DOHH2 (cell line): ENCODE measurements around the gene ATP2B2.

Experiments used
- H3F3A ChIP-seq: fragments of 200-600 bp; sonication (generic), shearing (Covaris generic); 2 replicates; pipeline ENCODE4 v1.6.0; 2016; ENCODE audit warnings: antibody characterized with exemption, mild to moderate bottlenecking; ENCODE audit not compliant: control insufficient read depth, insufficient read depth
- H3K27ac ChIP-seq: fragments of 200-600 bp; sonication (generic); 2 replicates; pipeline ENCODE4 v1.5.1; 2014; ENCODE audit warnings: low read depth, mild to moderate bottlenecking, low read length, moderate library complexity
- H3K27me3 ChIP-seq: fragments of 200-600 bp; sonication (generic); 2 replicates; pipeline ENCODE4 v1.6.1; 2014; ENCODE audit warnings: mild to moderate bottlenecking, low read length, mixed read lengths; ENCODE audit not compliant: control insufficient read depth
- H3K36me3 ChIP-seq: fragments of 200-600 bp; sonication (generic); 2 replicates; pipeline ENCODE4 v1.6.1; 2014; ENCODE audit warnings: mild to moderate bottlenecking, low read length, moderate library complexity, mixed read lengths; ENCODE audit not compliant: control insufficient read depth
- H3K4me1 ChIP-seq: fragments of 200-600 bp; sonication (generic); 2 replicates; pipeline ENCODE4 v1.6.1; 2014; ENCODE audit warnings: mild to moderate bottlenecking, low read length, mixed read lengths; ENCODE audit not compliant: control insufficient read depth
- H3K4me2 ChIP-seq: fragments of 200-600 bp; sonication (generic); 2 replicates; pipeline ENCODE4 v1.6.0; 2014; ENCODE audit warnings: mild to moderate bottlenecking, low read length, moderate library complexity
- H3K4me3 ChIP-seq: fragments of 200-600 bp; sonication (generic); 2 replicates; pipeline ENCODE4 v1.5.1; 2014; ENCODE audit warnings: mild to moderate bottlenecking, low read length, mixed read lengths
- H3K79me2 ChIP-seq: fragments of 200-600 bp; sonication (generic); 2 replicates; pipeline ENCODE4 v1.6.1; 2014; ENCODE audit warnings: mild to moderate bottlenecking, low read length, mixed read lengths; ENCODE audit not compliant: control insufficient read depth
- H3K9me2 ChIP-seq: fragments of 200-600 bp; sonication (generic); replicated peaks from 2 replicates; pipeline ENCODE4 v1.6.1; 2014; ENCODE audit warnings: mild to moderate bottlenecking, low read length, mixed read lengths; ENCODE audit not compliant: control insufficient read depth
- H3K9me3 ChIP-seq: fragments of 200-600 bp; sonication (generic); 2 replicates; pipeline ENCODE4 v1.6.1; 2014; ENCODE audit warnings: antibody characterized with exemption, low read length, mixed read lengths; ENCODE audit not compliant: control insufficient read depth, insufficient read depth
- H4K20me1 ChIP-seq: fragments of 200-600 bp; sonication (generic); 2 replicates; pipeline ENCODE4 v1.6.0; 2014; ENCODE audit warnings: low read depth, mild to moderate bottlenecking, antibody characterized with exemption, low read length, moderate library complexity; ENCODE audit not compliant: control insufficient read depth, insufficient read depth
- CTCF ChIP-seq: fragments of 200-600 bp; sonication (generic); IDR thresholded peaks from one replicate; pipeline ENCODE4 v1.5.1; 2014; ENCODE audit warnings: antibody characterized with exemption, mild to moderate bottlenecking, low read depth, low read length; ENCODE audit not compliant: poor library complexity, severe bottlenecking
- EZH2phosphoT487 ChIP-seq: fragments of 200-600 bp; sonication (generic); IDR thresholded peaks from 2 replicates; pipeline ENCODE4 v1.6.1; 2017; ENCODE audit warnings: borderline replicate concordance, mild to moderate bottlenecking, antibody characterized with exemption, low read length, moderate library complexity, mixed read lengths

ATP2B2 gene

GRCh38 chr3:10501664-10502052 lies 3.7 kb downstream of the ATP2B2 start:
- no peaks in the 10 kb centered on the region for H3F3A ChIP-seq
- no peaks in the 10 kb centered on the region for H3K79me2 ChIP-seq
- H3K9me3 ChIP-seq = no peaks in the 10 kb centered on the region
- H3K4me3 ChIP-seq = no peak overlapping the region
- no peak for TF ChIP-seq CTCF
- no peak for TF ChIP-seq EZH2phosphoT487
- no peaks in the 10 kb centered on the region for H4K20me1 ChIP-seq
- H3K9me2 ChIP-seq = no peaks in the 10 kb centered on the region
- no peaks in the 10 kb centered on the region for H3K36me3 ChIP-seq
- peaks cover 11% of the 10 kb centered on the region; the same call in 1 of the 2 replicates for H3K27me3 ChIP-seq
- no peak overlapping the region for H3K4me2 ChIP-seq
- H3K27ac ChIP-seq = no peak overlapping the region
- H3K4me1 ChIP-seq = no peaks in the 10 kb centered on the region

GRCh38 chr3:10500717-10501663 lies 4.4 kb downstream of the ATP2B2 start:
- Histone ChIP-seq H3K27me3 (peaks cover 7% of the 10 kb centered on the region; the same call in 1 of the 2 replicates), H3K9me3 (no peaks in the 10 kb centered on the region), H3K9me2 (no peaks in the 10 kb centered on the region), H3K27ac (no peak overlapping the region), H3K4me1 (no peaks in the 10 kb centered on the region), H3K79me2 (no peaks in the 10 kb centered on the region), H3K4me2 (no peak overlapping the region), H3K36me3 (no peaks in the 10 kb centered on the region), H3K4me3 (no peak overlapping the region), H4K20me1 (no peaks in the 10 kb centered on the region), H3F3A (no peaks in the 10 kb centered on the region)
- TF ChIP-seq EZH2phosphoT487 = no peak
- TF ChIP-seq CTCF = no peak

GRCh38 chr3:10498271-10498670 lies 7.1 kb downstream of the ATP2B2 start:
- no peaks in the 10 kb centered on the region for H3K36me3 ChIP-seq
- no peak overlapping the region for H3K4me2 ChIP-seq
- no peaks in the 10 kb centered on the region for H3K9me2 ChIP-seq
- no peak overlapping the region for H3K27ac ChIP-seq
- no peaks in the 10 kb centered on the region for H3K27me3 ChIP-seq
- H3F3A ChIP-seq = no peaks in the 10 kb centered on the region
- TF ChIP-seq EZH2phosphoT487 = no peak
- no peak for TF ChIP-seq CTCF
- H3K9me3 ChIP-seq = no peaks in the 10 kb centered on the region
- H3K4me1 ChIP-seq = no peaks in the 10 kb centered on the region
- H4K20me1 ChIP-seq = no peaks in the 10 kb centered on the region
- no peak overlapping the region for H3K4me3 ChIP-seq
- H3K79me2 ChIP-seq = no peaks in the 10 kb centered on the region
